HG03354 (cell line): ENCODE measurements around the gene USP24.
"Not testable (repeated sequence)": the region's sequence is repeated elsewhere in the genome, so short reads cannot be mapped to it uniquely, and the experiment has no call there.

Source experiments
- ATAC-seq: cut with Tn5 transposase; IDR thresholded peaks from one replicate; pipeline ENCODE4 v1.9.1; 2021; ENCODE audit warnings: mild to moderate bottlenecking; ENCODE audit not compliant: unreplicated experiment, poor library complexity, severe bottlenecking

The USP24 gene

DNA sequence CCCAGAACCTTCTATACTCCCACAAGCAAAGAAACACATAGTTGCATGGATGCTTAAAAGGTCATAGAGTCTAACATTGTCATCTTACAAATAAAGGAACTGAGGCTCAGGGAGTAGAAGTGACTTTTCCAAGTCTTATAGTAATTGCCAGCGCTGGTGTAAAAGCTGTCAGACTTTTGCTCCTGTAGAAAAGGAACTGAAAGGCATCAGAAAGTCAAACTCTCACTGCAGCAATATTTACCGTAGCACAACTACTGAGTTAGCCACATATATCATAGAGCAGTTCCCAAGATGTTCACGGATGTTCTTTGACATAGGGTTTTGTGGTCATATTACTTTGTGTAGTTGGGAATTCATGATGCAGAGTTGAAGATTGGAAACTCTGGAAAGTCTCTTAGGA, 16.6 kb upstream of the USP24 start:
- ATAC-seq = no peak

DNA sequence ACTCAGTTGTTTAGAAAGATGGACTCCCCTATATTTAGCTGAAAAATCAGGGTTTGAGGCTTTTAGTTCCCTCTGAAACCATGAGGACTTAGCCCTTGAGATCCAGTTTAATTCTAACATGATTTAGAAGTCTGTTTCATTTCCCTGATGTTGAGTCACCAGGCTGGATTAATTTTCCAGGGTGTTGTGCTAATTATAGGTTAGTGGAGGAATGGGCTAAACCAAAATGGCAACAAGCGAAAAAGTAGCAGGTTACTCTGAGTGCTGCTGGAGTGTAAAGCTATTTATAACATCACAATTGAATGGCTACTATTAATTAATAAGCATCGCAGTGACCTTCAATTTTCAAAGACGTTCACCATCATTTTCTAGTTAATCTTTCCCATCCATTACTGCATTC, 15.5 kb upstream of the USP24 start:
- no peak for ATAC-seq

DNA sequence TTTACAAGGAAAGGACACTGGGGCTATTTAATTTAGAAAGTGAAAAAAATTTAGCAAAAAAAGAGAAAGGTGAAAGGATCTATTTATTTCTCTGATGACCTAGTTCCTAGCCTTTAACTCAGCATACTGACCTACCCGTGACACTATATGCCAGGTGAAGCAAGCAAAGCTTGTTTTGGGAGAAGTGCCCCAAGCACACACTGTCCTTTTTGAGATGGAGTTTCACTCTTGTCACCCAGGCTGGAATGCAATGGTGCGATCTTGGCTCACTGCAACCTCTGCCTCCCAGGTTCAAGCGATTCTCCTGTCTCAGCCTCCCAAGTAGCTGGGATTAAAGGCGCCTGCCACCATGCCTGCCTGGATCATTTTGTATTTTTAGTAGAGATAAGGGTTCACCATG, 14.6 kb upstream of the USP24 start:
- ATAC-seq = not testable (repeated sequence)

DNA sequence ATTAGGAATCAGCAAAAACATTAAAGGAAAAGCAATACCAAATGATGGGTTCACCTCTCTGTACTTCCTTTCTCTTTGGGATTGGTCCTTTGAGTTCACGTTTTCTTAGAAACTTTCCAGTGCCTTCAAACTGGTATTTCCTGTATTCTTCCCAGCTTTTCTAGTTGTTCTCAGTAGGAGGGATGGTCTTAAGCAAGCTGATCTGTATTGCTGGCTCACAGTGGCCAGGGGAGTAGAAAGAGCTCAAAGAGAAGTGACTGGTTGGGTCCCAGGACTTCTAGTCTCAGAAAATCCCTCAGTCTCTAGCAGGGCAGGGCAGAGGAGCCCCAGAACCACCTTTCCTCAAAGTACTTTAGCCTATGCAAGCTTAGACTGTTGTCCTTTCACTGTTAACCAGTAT, 10.1 kb upstream of the USP24 start:
- ATAC-seq = no peak

DNA sequence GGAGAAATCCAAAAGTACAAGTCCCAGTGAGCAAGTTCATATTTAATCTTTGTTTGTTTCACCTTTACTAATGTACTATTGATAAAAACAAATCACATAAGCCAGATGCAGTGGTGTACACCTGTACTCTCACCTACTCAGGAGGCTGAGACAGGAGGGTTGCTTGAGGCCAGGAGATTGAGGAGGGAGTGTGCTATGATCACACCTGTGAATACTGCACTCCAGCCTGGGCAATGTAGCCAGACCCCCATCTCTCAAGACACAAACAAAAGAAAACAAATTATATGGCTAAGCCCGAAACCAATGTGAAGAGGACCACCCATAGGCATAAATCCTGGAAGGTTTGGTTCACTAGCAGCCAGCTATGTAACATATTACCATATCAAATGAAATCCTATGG, 9.6 kb upstream of the USP24 start:
- ATAC-seq = no peak

DNA sequence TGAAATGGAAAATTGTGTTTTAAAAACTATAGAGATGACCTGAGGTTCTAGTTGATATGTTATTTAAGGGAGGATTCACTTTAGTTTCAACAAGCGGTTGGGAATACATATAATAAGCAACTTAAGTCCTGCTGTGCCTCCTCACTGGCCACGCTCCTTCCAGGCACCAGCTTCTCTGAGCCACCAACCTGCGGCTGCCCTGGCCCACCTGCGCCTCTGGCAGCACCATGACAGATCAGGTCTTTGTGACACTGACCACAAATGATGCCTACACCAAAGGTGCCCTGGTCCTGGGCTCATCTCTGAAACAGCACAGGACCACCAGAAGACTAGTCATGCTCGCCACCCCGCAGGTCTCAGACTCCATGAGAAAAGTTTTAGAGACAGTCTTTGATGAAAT, 7.0 kb upstream of the USP24 start:
- no peak for ATAC-seq

DNA sequence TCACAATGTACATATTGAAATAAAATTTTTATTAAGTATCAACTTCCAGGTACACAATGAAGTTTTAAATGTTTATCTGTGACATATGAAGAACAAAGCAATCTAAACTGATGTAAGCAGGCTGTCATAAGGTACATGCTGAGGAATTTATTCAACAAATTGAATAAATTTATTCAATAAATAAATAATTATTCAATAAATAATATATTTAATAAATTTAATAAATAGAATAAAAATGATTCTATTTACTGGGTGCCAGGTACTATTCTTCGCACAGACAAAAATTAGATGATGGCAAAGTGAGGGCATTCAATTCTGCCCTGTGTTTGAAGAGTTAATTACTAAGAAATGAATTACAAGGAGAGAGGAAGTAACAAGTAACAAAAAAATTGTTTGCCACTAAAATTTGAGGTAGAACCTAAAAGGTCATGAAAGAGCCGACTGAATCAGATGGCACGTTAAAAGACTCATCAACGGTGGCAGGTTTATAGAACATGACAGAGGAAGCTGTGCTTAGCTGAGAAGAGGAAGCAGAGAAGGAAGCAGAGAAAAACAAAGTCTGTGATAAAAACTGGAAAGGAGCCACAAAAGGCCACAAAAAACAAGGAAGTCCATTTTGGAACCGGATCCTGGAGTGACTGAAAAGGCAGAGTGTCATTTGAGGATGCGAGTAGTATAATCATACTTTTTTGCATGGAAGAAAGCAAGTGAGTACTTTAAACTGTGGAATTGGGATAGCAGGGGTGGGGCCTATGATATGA, 2.2 kb upstream of the USP24 start:
- ATAC-seq = no peak

DNA sequence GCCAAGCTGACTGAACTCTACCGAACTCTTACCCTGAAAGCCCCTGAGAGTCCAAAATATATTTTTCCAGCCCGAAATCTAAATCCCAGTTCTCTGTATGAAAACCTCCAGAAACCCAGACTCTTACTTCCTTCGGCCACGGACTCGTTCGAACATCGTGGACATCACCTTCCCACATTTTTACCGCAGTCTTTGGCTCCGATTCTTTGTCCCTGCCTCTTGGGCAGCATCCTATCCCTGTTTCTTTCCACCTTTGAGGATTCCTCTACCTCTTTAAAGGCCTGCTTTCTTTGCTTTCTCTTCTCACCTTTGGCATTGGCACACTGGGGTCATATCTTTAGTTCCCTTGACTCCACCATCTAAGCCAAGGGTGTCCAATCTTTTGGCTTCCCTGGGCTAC, 932 bp upstream of the USP24 start:
- ATAC-seq = no peak

DNA sequence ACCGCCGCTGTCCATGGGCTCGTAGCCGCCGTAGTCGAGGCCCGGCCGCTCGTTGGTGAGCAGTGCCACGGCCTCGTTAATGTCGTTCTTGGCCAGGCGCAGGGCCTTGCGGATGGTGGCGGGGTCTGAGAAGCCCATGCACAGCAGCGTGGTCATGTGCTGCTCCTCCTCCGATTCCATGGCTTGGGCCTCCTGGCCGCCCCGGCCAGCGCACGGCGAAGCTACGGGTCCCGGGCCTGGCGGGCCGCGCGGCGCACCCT, 300 bp downstream of the USP24 start:
- peak; percentile 14 for ATAC-seq

DNA sequence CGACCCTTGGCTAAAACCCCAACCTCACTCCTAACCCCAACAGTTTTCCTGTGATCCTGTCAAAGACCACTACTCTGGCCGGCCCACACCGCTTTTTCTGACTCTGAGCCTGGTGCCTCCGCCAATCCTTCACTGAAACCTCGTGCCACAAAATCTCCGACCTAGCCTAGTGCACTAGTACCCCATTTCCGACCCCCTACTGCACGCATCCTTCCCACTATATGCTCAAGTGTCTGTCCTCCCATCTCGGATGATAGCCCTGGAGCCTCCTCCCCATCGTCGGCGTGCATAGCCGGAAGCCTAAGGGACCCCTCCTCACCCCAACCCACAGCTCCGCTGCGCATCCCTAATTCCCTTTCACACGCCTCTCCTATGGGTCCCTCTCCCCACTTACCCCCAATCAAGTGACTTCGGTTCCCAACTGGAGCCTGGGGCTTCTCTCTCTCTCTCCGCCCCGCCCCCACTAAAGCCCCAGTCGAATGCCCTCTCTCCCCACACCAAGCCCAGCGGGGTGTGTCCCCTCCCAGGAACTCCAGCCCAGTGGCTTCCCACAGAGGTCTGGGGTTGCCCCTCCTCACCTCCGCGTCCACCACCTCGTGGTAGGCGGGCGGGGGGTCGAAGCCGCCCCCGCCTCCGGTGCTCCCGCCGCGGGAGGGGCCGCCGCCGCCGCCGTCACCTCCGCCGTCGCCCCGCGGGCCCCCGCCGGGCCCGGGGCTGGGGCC, 791 bp downstream of the USP24 start:
- peak; percentile 17 for ATAC-seq

DNA sequence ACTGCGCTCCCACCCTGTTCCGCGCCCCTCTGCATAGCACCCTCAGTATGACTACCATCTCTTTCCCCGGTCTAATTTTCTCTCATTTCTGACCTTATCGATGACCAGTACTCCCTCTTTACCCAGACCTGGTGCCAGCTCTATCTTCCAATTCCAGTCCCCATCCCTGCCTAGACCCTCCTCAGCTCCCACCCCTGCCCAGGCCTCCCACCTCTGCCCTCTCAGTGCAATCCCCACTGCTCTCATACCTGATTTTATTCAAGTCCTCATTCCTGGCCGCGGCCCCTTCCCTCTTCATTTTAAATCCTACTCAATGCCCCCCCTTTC, 1.3 kb downstream of the USP24 start:
- no peak for ATAC-seq

DNA sequence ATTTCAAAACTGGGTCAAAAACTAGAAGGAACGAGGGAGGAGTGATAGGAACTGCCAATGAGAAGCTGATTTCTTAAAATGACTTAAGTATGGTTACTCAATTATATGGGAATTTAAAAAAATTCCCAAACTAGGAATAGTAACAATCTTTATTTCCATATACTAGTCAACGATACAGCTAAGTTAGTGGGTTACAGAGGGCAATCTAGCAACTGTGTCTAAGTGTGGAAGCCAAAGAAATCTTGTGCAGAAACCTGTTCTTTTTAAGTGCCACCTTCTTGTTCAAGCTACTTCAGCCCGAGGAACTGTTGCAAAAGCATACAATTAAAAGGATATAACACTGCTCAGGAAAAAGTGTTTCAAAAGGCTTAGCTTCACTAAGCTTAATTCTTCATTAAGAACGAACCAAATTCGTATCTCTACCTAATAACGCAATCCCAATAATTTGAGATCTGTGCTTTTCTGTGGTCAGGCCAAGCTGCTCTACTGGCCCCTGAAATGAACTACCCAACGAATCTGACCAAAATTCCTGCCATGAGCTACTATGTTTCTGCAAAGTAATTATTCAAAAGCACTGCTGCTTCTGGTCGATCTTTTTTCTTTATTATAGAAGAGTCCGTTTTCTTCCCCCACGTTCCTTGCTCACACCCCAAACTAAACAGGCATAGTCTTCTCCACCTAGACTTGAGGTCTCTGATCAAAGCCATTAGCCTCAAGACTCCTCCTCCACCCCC, 1.8 kb downstream of the USP24 start:
- ATAC-seq = no peak

DNA sequence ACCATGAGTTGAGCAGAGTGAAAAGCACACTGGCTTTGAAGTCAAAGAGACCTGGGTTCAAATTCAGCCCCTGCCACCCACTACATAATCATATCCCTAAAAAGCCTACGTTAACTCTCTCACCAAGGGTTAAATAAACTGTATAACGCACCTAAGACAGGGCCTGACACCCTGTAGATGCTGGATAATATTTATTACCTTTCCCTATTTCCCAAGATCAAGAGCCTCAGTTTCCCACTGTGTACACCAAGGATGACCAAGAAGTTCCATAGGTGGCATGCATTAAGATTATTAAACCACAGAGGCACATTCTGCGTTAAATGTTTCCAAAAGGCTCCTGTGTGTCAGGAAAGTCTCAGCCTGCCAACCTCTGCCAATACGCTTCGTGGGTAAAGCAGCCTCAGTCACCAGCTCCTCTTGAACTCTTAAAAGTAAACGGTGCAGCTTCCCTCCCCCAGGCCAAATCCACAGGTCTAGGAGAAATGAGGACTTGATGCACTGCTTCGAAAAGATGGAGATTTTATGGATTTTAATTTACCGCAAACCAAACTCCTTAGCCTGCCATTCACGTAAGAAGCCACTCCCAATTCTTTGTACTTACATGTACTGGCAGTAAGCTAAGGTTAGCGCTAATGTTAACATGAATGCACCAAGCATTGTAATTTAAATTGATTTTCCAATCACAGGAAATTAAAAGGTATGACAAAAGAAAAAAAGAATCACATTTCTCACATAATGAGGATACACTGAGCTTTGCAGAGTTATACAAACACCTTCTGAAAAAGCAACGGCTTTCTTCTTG, 2.6 kb downstream of the USP24 start:
- ATAC-seq = no peak

DNA sequence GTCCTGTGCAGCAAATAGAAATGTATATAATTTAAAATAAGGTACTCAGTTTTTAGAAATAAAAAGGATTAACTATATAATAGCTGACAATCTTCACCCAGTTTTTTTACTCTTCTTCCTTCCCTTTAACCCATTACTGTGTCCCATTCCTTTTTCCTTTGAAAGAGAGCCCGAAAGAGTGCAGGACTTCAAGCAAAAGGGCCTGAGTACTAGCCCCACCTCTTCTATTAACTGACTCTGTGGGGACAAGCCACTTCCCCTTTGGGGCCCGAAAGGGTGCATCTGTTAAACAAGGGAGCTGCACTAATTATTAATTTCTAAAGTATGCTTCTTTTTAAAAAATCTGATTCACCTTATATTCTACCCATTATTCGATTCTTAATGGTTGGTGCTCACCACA, 3.3 kb downstream of the USP24 start:
- ATAC-seq = peak; percentile 45

DNA sequence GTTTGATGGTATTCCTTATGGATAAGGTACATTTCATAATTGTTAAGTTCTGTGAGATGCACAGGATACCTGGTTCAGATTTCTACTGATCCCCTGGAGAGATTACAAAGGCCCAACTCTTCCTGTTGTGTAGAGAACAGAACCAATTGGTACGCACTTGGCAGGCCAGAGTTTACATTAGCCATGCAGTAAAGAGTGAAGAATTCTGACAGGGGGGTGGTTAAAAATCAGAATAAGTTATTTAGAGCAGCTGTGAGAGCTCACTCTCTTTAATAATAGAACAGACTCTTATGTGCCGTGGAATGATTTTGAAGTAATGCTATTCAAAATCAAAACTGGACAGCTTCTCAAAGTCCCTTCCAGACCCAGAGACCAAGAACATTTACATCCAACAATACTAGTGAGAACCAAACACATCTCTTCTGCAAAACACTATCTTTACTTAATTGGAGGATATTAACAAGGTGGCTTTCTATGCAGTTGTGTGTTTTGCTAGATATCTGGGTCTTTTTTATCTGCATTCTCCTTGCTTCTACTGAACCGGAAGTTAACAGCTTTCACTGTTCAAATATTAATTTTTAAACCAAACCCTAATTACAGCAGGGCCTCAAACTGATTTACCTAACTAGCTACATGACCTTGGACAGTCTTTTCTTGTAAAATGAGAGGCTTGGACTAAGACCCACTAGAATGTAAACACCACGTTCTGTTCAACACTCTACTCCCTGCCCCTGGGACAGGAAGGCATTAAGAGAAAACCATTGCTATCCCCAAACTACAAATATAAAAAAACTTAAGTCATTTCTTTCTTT, 4.0 kb downstream of the USP24 start:
- ATAC-seq = peak; percentile 42

DNA sequence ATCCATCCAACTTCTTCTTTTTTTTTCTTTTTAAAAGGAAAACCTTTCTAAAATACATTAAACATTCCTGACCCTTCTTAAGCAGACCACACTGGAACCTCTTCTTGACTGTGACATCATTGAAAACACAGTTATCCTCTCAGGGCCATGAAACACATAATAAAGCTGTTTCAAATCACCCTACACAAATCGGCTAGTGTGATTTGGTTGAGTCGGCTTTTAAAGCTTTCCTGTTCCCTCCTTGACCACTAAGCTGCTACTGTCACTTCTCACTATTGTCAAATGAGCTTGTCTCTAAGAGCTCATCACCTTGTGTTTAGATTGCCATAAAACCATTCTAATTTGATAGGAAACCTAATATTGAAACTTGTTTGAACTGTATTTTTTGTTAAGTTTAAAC, 5.9 kb downstream of the USP24 start:
- ATAC-seq = no peak

DNA sequence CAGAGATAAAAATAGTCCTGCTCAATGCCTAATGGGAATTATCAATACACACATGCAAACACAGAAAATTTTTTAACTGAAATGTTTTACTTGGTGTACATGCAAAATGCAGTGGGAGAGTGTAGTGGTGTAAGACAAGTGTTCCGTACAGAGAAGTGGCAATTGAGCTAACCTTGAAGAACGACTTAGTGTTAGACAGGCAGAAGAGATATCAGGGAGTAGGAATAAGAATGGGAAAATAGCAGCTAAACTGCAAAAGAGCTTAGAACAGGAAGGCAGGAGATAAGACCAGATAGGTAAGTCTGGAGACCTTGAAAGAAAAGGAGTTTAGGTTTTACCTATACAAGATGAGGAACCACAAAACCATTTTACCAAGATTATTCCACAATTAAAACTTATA, 9.0 kb downstream of the USP24 start:
- ATAC-seq = no peak

DNA sequence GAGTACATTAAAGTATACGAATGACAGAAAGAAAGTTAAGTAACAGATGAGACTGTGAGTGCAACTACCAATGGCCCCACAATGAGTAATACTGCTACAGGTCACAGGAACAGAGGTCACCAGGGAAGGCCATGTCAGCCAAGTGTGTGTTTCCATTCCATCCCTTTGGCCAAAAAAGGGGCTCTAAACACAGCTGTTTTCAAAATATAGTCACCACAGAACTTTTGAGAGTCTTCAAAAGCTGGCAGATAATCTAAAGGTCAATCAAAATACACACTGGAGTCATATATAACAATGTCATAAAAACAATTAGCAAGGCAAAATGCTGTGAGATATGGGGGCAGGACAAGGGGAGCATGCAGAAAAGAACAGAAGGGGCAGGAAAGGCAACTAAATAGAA, 10.2 kb downstream of the USP24 start:
- peak; percentile 77 for ATAC-seq

DNA sequence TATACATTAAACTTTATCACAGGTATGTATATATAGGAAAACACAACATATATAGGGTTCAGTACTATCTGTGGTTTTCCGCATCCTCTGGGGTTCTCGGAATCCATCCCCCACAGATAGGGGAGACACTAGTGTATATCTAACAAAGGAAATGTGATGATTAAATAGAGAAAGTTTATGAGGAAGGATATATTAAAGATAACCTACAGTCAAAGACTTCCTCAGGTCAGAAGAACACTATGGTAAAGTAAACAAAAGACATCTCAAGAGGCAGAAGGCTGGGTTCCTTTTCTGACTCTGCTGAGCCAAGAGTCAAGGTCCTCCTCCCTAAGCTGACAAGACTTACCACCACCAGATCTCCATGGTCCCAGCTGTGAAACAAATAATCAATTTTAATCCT, 12.1 kb downstream of the USP24 start:
- ATAC-seq = no peak

DNA sequence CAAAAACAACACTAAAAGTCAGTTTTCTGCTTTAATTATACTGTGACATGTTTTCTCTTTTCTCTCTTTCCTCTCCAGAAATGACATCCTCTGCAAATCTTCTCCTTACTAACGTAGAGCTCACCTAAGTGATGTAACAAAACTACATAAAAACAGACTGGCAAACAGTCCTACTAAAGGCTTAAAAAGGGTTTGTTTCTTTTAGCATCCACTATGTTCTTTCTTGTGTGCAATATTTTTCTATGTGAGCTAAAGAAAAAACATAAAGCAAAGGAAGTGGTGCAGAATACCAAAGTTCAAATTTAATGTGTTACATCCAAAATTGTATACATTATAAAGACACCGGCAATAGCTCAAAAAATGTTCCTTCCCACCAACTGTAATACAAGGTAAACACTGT, 14.5 kb downstream of the USP24 start:
- ATAC-seq = no peak
